ENCODE results near the gene AFF4.

GRCh38 chr5:132870801-132871200 lies 92.6 kb downstream of the AFF4 start:
- TF ChIP-seq FOS (IDR thresholded peaks at IDR 0.05; ENCODE audit: low read depth, low read length) (no peak), MXI1 (IDR thresholded peaks at IDR 0.05; ENCODE audit: borderline replicate concordance, low read depth, low read length) (no peak), CTCF (conservative IDR thresholded peaks at IDR 0.05; ENCODE audit: low read depth, low read length) (no peak), RCOR1 (IDR thresholded peaks at IDR 0.05; ENCODE audit: insufficient replicate concordance, low read length) (no peak), RAD21 (IDR thresholded peaks at IDR 0.05; ENCODE audit: low read length) (no peak), POLR2A (IDR thresholded peaks at IDR 0.05; ENCODE audit: low read depth, low read length) (no peak), ELK1 (IDR thresholded peaks at IDR 0.05; ENCODE audit: borderline replicate concordance, low read depth, low read length) (no peak), CHD1 (IDR thresholded peaks at IDR 0.05; ENCODE audit: low read depth, low read length) (no peak), SMC3 (IDR thresholded peaks at IDR 0.05; ENCODE audit: low read depth, low read length) (no peak), MAFK (IDR thresholded peaks at IDR 0.05; ENCODE audit: low read depth, low read length) (no peak), RFX5 (IDR thresholded peaks at IDR 0.05; ENCODE audit: low read depth, low read length) (no peak)
